22Rv1 (cell line): ENCODE measurements around the gene MC5R.

Source experiments
- ZFX ChIP-seq: fragments of 450-650 bp; IDR thresholded peaks from 2 replicates; pipeline ENCODE4 v1.6.1; 2017; ENCODE audit warnings: antibody characterized with exemption, borderline replicate concordance
- TF ChIP-seq, protein P1 (sequence below): fragments of 450-650 bp; IDR thresholded peaks from 2 replicates; pipeline ENCODE4 v1.5.1; 2017; ENCODE audit warnings: mild to moderate bottlenecking

DNA sequence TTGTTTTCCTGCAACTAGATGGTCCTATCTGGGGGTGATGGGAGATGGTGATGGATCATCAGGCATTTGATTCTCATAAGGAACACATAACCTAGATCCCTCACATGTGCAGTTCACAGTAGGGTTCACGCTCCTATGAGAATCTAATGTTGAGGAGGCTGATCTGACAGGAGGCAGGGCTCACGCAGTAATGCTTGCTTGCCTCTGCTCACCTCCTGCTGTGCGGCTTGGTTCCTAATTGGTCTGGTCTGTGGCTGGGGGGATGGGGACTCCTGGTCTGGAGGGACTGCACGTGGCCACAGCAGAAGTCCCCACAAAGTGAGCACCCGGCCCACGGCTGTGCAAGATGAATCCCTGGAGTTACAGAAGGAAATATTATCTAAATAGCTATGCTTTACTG lies 11.3 kb downstream of the MC5R start:
- TF ChIP-seq, protein P1, sequence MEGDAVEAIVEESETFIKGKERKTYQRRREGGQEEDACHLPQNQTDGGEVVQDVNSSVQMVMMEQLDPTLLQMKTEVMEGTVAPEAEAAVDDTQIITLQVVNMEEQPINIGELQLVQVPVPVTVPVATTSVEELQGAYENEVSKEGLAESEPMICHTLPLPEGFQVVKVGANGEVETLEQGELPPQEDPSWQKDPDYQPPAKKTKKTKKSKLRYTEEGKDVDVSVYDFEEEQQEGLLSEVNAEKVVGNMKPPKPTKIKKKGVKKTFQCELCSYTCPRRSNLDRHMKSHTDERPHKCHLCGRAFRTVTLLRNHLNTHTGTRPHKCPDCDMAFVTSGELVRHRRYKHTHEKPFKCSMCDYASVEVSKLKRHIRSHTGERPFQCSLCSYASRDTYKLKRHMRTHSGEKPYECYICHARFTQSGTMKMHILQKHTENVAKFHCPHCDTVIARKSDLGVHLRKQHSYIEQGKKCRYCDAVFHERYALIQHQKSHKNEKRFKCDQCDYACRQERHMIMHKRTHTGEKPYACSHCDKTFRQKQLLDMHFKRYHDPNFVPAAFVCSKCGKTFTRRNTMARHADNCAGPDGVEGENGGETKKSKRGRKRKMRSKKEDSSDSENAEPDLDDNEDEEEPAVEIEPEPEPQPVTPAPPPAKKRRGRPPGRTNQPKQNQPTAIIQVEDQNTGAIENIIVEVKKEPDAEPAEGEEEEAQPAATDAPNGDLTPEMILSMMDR: no peak
- no peak for TF ChIP-seq ZFX
